ENCODE results near the gene WDR86.

WDR86 gene, protein sequence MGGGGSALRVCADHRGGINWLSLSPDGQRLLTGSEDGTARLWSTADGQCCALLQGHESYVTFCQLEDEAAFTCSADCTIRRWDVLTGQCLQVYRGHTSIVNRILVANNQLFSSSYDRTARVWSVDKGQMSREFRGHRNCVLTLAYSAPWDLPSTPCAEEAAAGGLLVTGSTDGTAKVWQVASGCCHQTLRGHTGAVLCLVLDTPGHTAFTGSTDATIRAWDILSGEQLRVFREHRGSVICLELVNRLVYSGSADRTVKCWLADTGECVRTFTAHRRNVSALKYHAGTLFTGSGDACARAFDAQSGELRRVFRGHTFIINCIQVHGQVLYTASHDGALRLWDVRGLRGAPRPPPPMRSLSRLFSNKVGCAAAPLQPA

DNA sequence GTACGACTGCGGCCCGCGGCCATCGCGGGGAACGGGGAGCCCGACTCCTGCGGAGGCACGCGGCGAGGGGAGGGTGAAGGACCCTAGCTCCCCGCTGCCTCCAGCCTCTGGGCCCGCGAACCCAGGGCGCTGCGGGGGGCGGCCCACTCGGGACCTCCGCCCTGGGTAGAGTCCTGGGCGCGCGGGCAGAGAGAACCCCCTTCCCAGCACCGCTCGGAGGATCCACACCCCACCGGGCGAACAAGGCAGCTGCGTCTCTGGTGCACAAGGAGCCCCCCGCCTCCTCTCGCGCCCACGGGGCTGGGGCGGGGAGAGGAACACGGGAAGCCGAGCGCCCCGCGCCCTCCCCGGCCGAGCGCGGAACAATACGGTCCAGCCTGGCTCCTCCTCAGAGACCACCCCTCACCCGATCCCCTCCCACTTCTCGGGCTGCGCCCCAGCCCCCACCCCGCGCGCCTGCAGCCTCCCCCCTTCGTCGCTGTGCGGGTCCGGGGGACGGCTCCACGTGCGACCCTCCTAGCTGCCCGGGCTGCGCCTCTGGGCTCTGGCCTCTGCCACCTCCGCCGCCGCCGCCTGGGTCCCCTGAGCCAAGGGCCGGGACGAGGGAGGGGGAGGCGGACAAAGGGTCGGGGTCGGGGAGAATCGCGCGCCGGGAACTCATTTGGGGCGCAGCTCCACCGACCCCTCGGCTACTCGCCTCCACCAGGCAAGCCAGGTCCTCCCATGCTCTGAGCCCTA, at the start of gene WDR86:
TSS of gene WDR86 (minus strand) at position 372 of the 738 bp plus-strand sequence. CDS start 449 bp downstream, outside the sequence.
- FAIRE-seq: no peak

DNA sequence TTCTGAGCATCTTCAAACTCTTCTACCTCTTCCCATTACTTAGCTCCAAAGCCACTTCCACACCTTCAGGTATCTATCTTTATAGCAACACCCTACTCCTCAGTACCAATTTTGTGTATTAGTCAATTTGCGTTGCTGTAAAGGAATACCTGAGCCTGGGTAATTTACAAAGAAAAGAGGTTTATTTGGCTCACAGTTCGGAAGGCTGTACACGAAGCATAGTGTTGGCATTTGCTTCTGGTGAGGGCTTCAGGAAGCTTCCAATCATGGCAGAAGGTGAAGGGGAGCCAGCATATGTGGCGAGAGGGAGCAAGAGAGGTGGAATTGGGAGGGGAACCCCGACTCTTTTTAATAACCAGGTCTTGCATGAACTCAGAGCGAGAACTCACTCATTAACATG, 47.7 kb upstream of the WDR86 start:
- FAIRE-seq: no peak

DNA sequence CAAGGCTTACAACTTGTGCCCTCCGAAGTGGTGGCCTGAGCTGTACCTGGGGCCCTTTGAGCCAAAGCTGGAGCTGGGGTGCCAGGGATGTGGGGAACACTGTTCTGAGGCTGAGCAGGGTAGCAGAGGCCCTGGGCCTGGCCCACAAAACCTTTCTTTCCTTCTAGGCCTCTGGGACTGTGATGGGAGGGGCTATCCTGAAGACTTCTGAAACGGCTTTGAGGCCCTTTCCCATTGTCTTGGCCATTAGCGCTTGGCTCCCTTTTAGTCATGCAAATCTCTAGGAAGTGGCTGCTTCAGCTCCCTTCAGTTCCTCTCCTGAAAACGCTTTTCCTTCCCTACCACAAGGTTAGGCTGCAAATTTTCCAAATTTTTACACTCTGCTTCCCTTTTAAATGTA, 46.9 kb upstream of the WDR86 start:
- FAIRE-seq: no peak

DNA sequence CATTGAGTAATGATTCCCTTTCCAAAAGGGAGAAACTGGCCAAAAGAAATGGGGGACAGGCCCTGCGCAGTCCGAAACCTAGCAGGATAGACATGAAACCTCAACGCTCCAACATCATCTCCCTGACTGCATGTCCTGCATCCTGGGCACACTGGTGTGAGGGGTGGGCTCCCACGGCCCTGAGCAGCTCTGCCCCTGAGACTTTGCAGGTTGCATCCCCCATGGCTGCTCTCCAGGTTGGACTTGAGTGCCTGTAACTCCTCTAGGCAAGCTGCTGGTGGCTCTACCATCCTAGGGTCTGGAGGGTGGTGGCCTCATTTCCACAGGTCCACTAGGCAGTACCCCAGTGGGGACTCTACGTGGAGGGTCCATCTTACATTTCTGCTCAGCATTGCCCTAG, 46.4 kb upstream of the WDR86 start:
- no peak for FAIRE-seq

DNA sequence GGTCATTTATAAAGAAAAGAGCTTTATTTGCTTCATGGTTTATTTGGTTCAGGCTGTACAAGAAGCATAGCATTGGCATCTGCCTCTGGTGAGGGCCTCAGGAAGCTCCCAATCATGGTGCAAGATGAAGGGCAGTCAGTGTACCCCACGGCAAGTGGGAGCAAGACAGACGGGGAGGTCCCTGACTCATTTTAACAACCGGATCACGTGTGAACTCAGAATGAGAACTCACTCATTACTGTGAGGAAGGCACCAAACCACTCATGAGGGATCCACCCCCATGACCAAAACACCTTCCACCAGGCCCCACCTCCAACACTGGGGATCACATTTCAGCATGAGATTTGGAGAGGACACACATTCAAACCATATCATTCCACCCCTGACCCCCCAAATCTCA, 45.9 kb upstream of the WDR86 start:
- FAIRE-seq: no peak

DNA sequence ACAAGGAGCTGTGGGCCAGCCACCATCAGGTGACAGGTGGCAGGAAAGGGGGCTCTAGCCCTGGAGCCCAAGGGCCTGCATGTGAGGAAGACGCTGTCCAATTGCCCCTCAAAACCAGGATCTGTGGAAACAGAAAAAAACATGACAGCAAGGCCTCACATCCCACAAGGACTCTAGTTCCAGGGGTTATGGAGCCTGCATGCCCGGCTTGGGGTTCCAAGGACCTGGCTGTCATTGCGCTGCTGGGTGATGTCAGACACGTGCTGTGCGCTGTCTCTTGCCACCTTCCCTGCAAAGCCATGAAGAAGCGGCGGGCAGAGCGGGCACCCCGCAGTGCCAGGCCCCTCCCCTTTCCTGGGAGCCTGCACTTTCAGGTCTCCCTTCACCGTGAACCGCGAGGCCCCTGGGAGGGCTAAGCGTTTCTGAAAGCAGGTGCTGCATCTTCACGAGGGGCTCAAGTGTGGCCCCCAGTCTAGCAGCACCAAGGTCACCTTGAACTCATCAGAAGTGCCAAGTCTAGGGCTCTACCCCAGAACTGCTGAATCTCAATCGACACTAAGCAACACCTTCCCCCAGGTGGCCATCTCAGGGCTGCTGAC, 45.2 kb upstream of the WDR86 start:
- FAIRE-seq: no peak

DNA sequence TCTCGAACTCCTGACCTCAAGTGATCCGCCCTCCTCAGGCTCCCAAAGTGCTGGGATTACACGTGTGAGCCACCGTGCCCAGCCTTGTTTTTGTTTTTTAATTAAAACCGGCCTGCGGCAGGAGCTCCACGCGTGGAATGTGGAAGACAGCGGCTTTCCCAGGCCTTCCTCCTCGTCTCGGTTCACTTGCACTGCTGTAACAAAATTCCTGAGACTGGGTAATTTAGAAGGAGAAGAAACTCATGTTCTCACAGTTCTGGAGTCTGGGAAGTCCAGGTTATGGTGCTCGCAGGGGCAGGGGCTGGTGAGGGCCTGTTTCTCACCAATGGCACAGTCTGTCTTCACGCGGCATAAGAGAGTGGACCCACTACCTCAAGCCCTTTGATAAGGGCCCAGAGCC, 44.5 kb upstream of the WDR86 start:
- FAIRE-seq: no peak

DNA sequence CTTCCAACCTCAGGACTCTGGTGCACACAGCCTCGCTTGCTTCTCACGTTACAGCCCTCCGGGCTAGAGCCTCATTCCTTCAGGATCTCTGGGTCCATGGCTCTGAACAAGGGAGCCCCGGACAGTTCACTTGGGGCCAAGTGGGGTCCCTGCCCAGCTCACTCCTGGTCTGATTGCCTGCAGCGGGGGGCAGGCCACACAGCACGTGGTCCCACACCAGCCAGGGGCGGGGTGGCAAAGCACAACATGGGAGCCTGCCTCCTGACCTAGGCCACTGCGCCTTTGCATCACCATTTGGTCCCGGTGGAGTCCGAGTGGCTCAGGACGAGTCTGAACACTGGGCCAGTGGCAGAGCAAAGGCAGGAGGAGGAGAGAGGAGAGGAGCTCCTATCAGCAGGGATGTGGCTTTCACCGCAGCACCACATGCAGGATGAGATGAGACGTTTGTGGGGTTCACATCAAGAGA, 43.5 kb upstream of the WDR86 start:
- FAIRE-seq: no peak

DNA sequence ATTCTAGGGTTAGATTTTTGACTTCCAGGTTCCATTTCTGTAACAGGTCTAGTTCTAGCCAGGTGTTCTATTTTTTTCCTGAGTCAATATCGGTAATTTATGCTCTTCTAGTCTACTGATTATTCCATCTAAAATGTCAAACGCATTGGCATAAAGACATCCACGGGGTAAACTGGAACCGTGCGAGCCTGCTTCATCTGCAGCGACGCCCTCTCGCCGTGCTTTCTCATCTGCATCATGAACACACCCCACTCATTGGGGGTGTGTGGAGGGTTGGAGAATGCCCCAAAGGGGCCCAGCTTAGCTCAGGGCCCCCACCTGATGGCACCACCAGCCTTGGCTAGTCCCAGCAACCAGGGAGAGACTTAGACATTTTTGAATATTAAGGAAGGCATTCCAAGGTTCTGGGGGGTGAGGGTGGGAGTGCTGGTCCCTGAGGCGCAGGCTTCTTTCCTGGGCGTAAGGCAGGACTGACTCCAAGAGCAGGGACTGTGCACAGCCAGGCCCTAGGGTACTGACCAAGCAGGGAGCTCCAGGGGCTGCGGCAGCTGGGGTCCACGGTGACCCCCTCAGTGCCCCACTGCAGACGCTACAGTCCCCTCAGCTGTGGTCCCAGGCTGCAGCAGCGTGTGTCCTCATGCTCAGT, 43.0 kb upstream of the WDR86 start:
- no peak for FAIRE-seq

DNA sequence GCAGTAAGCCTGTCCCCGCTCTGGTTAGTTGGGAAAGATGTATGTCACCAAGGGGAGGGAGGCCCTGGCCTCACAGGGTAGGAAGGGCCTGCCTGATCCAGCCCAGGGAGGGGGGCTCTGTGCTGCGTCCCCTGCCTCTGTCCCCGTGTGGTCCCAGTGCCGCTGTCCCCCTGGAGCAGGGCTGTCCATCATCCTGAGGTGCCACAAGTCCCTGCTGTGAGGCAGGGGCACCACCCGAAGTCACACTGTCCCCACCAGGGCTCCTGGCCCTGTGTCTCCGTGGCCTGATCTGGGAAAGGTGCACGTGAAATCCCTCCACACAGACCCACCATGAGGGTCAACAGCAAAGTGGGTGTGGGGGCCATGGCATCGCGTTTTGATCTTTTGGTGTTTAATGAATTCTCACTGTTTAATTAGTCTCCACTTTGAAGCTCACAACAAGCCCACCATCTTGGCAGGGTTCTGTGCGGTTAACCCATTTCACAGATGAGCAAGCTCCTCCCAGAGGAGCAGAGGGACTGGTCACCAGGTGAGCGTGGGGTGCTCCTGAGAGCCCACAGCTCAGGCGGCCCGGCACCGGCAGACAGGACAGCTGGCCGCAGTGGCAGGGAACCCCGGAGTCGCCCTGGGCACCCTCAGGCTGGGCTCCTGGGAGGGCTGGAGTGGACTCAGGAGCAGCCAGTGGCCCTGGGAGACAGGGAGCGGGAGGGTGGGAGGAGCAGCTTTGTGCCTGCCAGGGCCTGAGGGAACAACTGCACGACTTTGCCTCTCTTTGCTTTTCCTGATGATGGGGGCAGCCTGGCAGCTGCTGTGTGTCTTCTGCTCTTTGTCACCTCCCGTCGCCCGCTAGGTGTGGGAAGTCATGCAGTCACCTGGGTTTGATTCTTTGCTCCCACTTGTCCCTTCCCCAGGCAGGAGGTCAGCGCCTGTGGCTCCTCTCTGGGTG, 42.1 kb upstream of the WDR86 start:
- FAIRE-seq: no peak

DNA sequence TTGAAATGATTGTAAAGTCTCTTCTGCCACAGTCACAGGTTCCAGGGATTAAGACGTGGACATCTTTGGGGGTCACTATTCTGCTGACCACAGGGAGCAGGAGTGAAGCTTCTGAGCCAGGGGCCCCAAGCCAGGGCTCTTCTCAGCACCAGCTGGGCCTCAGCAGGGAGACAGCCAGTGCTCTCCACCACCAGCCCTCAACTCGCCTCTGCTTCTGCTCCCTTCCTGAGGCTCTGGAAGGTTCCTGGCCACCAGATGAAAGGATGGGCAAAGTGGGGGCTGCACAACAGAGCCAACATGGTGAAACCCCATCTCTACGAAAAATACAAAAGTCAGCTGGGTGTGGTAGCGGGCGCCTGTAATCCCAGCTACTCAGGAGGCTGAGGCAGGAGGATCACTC, 41.3 kb upstream of the WDR86 start:
- no peak for FAIRE-seq

DNA sequence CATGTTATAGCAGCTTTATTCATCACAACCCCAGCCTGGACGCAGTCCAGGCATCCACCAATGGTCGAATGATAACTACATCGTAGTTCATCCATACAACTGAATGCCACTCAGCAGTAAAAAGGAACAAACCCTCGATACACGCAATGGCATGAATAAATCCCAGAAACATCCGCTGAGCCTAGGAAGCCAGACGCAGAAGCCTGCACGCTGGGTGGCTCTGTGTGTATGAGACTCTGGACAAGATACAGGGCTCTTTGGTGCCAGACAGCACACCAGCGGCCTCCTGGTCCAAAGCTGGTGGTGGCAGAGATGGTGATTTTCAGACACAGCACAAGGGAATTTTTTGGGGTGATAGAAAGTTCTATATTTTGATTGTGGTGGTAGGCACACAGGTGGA, 40.2 kb upstream of the WDR86 start:
- FAIRE-seq: no peak

DNA sequence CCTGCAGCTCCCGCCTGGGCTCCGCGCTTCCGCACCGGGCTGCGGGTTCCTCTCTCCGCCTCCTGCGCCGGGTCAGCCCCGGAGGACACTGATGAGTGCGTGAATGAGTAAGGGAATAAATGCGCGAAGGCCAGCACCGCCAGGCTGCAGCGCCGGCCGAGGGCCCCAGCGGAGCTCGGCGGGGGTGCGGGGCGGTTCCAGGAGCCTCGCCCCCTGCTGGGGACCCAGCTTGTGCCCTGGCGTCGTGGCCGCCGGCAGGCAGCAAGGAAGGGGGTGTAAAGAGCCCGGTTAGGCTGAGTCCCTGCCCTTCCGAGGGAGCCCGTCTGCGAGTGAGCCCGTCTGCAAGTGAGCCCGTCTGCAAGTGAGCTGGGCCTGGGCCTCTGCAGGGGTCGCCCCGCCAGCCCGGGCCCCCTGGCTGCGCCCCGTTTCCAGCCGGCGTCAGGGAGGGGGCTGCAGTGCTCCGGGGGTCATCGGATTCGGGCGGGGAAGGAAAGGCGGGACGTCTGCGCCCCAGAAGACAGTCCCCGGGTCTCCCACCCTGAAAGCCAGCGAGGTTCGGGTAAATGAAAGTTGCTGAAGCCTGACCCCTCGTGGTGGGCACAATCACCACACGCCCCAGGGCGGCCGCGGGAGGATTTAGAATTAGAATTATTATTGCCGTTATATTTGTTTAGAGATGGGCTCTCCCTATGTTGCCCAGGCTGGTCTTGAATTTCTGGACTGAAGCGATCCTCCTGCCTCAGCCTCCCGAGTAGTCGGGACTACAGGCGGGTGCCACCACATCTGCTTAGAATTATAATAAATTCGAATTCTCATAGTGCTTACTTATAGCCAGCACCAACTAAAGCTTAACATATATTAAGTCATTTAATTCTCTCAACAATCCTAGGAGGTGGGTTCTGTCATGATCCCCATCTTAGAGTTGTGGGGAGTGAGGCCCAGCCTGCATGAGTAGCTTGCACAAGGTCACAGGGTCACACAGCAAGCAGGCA, 38.7 kb upstream of the WDR86 start:
- no peak for FAIRE-seq

DNA sequence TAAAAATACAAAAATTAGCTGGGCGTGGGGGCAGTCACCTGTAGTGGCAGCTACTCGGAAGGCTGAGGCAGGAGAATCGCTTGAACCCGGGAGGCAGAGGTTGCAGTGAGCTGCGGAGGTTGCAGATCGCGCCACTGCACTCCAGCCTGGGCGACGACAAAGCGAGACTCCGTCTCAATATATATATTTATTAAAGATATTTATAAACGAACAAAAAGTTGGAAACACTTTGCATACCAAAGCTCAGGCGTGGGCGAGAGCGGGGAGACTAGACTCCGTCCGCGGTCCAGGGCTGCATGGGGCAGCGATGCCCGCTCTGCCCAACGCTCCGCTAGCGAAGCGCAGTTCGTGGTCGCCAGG, 38.0 kb upstream of the WDR86 start:
- FAIRE-seq: no peak

DNA sequence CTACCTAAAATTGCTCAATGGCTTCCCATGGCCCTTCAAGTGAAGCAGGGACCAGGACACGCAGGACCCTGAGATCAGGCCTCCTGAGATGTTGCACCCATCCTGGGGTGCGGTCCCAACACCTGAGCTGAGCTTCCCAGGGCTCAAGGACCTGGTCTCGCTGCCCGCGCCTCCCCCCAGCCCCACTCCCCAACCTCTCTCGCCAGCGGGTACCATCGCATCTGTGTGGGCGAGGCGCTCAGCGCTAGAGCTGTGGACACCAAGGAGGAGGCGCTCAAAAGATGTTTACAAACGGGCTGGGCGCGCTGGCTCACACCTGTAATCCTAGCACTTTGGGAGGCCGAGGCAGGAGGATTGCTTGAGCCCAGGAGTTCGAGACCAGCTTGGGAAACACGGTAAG, 37.5 kb upstream of the WDR86 start:
- no peak for FAIRE-seq

DNA sequence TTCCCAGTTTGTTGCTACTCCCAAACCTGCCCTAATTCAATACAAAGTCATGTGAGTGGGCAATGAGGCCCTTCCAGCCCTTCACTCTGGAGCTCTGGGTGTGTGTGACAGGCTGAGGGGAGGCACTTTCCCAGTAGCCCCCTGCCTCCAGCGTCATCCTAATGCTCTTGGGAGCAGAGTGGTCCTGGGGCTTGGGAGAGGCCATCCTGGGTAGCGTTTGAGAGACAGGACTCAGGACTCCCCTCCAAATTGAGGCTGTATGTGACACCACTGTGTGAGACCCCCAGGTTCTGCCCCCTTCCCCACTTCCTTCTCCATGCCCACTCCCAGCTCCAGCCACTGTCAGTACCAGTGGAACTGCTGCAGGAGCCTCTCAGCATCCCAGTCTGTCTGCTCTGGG, 36.6 kb upstream of the WDR86 start:
- no peak for FAIRE-seq

DNA sequence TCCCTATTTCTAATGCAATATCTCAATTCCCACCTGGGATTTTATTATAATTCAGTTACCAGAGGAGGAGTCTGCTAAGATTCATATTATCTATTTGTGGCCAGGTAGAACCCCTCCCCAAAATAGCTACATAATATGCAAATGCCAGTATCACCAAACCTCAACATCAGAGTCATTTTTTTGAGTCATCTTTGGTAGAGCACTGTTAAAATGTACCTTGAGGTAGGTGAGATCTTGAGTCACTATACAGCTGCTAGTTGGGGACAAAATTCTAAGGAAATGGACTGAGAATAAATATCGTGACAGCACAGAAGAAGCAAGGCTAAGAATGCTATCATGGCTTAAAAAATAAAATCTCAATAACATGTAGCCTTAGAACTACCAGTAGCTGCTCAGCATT, 34.8 kb upstream of the WDR86 start:
- FAIRE-seq: no peak

DNA sequence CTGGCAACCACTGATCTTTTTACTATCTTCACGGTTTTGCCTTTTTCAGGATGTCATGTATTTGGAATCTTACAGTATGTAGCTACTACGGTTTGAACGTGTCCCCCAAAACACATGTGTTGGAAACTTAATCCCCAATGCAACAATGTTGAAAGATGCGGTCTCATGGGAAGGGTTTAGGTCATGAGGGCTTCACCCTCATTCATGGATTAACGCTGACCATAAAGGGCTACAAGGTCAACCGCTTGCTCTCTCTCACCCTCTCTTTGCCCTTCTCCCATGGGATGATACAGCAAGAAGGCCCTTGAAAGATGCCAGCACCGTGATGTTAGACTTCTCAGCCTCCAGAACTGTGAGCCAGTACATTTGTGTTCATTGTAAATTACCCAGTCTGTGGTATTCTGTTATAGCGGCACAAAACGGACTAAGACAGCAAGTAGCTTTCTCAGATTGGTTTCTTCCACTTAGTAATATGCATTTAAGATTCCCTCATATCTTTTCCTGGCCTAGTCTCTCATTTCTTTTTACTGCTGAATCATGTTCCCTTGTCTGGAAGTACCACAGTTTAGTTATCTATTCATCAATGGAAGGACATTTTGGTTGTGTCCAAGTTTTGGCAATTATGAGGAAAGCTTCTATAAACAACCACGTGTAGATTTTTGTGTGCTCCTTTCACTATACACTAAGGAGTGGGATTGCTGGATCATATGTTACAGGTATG, 33.1 kb upstream of the WDR86 start:
- no peak for FAIRE-seq

DNA sequence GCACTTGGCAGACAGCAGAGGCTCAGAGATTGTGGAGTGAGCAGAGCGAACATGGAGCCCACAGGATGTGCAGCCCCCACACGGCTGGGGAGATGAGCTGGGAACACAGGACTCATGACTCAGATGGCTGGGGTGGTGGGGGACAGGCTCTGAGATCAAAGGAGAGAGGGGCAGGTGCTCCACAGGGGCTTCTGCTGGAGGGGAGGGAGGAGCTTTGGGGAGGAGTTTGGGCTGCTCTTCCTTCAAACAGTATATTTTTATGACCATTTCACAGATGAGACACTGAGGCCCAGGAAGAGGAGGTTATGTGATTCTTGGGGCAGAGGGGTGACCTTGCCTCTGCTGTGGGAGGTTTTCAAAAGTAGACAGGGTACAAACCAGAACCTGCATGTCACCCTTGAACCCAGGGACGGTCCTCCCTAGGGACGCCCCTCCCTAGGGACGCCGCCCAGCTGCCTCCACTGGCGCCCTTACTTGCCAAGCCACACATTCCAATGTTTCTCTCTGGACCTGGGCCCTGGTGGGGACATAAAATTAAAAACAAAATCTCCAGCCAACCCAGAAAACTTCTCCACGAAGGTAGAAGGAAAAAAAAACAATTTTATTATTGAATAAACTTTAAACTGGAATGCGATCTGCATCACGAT, 31.1 kb upstream of the WDR86 start:
- FAIRE-seq: no peak
